Measurements from ENCODE around the gene DEGS1. TPM values are rescaled to one million over a fixed set of nuclear protein-coding genes. Genes with fewer than 3 reads are reported as not detected.

Gene DEGS1
- total RNA-seq, 1 donor from 2014 or later, result 17.2 TPM

- ATAC-seq (peak; percentile 86), DNase-seq (ENCODE audit: low spot score) (peak; percentile 55)
Observed at GRCh38 chr1:224212618-224213061, 29.6 kb downstream of the DEGS1 start.

- ATAC-seq (no peak), DNase-seq (ENCODE audit: low spot score) (no peak)
Observed at GRCh38 chr1:224213438-224214119, 30.5 kb downstream of the DEGS1 start.

DNA sequence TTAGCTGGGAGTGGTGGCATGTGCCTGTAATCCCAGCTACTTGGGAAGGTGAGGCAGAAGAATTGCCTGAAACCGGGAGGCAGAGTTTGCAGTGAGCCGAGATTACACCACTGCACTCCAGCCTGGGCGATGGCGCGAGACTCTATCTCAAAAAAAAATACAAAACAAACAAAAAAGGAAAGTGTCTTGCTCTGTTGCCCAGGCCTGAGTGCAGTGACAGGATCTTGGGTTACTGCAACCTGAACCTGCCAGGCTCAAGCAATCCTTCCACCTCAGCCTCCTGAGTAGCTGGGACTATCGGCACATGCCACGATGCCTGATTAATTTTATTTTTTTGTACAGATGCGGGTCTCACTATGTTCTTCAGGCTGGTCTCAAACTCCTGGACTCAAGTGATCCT, 33.3 kb downstream of the DEGS1 start:
- no peak for DNase-seq (ENCODE audit: low spot score)
- no peak for ATAC-seq

DNA sequence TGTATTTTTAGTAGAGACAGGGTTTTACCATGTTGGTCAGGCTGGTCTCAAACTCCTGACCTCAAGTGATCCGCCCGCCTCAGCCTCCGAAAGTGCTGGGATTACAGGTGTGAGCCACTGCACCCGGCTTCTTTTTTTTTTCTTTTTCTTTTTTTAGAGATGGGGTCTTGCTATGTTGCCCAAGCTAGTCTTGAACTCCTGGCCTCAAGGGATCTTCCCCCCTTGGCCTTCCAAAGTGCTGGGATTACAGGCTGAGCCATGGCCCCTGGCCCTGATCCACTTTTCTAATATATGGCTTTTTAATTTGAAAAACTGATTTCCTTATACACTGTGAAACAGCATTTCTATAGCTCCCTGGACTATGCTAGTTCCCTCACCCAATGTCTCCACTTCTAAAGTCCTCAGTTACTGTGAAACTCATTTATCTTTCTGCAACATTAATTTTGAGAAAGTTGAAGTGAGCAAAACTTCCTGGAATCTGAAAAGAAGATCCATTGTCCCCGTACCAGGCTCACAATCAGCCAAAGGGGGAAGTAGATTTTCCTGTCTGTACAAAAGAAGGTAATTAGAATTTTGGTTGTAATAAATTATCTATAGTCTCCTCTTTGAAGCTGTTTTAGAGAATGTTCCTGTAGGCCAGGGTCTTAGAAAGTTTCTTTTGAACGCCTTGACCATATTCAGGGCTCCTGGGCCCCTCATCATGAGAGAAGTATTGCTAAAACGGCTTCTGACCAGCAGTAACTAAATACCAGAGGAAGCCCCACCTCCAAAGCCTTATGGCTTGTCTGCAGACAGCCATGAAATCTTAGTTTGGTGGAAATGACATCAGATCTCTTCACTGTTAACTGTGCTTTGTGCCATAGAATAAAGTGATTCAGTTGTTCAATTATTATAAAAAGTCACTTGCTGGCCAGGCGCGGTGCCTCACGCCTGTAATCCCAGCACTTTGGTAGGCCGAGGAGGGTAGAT, 34.9 kb downstream of the DEGS1 start:
- ATAC-seq, result no peak
- DNase-seq (ENCODE audit: low spot score), result no peak

GRCh38 chr1:224219011-224219611, 36.1 kb downstream of the DEGS1 start:
- ATAC-seq (no peak), DNase-seq (ENCODE audit: low spot score) (no peak)

GRCh38 chr1:224219612-224220059, 36.6 kb downstream of the DEGS1 start:
- DNase-seq (ENCODE audit: low spot score), result no peak
- no peak for ATAC-seq

DNA sequence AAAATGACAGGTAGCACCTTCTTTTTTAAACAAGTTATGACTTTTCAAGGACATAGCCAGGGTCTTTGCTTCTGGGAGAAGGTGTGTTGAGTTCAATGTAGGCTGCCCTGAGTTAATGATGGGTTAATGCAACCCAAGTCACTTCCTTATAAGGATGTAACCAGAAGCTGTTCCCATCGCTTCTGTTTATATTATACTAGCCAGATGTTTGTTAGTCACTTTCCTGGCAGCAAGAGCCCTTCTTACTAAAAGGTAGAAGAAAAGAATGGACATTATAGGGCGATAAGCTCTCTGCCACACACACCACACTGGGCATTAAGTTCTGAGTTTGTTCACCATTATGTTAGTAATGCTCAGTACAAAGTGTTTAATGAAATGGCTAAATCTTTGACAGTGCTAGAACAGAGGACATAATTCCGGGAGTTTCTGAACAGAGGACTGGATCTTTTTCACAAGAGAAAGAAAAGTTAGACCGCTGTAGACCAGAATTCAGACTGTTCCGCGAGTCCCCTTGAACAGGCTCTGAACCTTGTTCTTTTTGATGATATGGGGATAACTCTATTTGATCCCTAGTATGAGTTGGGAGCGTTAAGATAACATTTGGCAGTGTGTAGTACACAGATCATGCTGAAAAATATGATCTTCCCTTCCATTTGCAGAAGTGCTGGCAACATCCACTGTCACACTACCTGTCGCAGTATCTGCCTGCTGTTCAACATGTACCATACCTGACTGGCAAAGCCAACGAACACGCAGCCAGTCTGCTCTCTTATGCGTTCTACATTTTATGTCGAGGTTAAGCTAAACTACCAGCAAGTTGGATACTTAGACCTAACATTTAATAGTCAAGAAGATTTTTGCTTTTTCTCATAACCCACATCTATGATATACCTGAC, 41.0 kb downstream of the DEGS1 start:
- DNase-seq (ENCODE audit: low spot score) (no peak), ATAC-seq (no peak)

DNA sequence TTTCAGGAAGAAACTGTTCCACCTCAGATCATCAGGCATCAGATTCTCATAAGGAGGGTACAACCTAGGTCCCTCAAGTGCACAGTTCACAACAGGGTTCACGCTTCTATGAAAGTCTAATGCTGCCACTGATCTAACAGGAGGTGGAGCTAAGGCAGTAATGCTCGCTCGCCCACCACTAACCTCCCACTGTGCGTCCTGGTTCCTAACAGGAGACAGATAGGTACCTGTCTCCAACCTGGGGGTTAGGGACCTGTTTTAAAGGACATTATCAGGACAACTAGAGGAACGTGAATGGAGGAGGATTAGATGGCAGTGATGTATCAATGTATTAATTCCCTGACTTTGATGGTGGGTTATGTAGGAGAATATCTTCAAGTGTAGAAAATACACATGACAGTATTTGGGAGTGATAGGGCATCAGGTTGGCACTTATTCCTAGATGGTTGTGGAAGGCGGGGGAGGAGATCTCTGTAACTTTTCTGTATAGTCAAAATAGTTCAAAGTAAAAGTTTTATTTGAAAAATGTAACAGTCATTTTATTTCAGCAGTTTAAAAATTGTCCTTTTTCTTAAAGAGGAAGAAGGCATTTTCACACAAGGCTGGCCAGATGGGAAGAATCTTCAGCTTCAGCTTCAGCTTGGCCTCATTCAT, 43.9 kb downstream of the DEGS1 start:
- DNase-seq (ENCODE audit: low spot score), result no peak
- ATAC-seq, result no peak

DNA sequence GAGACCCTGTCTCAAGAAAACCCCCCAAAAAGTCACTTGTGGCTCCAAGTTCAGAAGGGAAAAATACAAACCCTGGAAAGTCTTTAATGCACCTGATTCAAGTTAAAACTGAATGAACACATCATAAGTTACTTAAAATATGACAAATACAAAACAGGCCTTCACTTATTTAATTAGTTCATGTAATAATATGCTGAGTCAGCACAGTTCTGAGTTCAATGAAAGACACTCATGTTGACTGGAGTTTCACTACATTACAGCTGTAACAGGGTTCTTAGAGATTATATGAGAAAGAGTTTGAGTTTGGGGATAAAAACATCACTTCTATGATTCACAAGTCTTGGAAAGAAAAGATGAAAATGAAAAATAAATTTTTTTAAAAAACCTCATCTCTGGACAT, 51.0 kb downstream of the DEGS1 start:
- no peak for ATAC-seq
- DNase-seq (ENCODE audit: low spot score), result no peak

DNA sequence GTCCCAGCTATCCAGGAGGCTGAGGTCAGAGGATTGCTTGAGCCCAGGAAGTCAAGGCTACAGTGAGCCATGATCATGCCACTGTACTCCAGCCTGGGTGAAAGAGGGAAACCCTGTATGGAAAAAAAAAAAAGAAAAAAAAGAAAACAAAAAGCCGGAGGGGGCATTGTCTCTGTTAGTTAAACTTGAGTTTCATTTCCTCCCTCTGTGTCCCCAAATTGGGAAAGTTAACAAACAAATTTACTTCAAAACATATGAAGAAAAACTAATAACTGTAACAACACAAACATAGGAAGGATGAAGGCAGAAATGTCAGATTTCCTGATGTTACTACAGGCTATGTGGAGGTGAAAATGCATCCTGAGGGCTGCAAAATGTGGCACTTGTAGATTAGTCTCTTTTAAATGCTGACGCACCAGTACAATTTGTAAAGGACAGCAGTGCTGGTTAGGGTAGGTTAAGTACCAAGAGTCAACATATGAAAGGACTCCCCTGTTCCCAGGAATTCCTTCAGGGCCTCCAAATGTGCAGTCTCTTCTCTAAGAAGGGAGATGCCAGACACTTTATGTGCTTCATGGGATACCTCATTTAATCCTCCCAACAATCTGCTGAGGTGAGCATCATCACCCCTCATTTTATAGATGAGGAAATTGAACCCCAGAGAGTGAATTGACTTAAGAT, 52.9 kb downstream of the DEGS1 start:
- DNase-seq (ENCODE audit: low spot score) (no peak), ATAC-seq (no peak)

GRCh38 chr1:224237119-224237881, 54.3 kb downstream of the DEGS1 start:
- no peak for ATAC-seq
- no peak for DNase-seq (ENCODE audit: low spot score)

GRCh38 chr1:224238212-224238611, 55.2 kb downstream of the DEGS1 start:
- no peak for ATAC-seq
- DNase-seq (ENCODE audit: low spot score), result no peak

DNA sequence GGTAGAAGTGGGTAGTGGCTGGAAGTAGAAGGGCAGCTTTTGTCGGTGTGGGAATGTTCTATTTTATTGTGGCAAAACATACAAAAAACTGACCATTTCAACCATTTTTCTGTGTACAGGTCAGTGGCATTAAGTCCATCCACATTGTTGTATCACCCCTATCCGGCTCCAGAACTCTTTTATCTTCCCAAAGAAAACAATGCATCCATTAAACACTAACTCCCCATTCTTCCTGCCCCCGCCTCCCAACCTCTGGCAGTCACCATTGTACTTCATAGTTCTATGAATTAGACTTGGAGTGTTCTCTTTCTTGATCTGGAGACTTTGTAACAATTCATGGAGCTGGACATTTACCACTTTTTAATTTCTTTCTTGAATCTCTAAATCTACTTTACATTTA, 55.7 kb downstream of the DEGS1 start:
- ATAC-seq (peak; percentile 17), DNase-seq (ENCODE audit: low spot score) (no peak)

Other genes with a start within 250 kb of the DEGS1 start
- 13.7 TPM for gene FBXO28, start 69.1 kb upstream of the DEGS1 start, total RNA-seq
- gene NVL, start 146.9 kb downstream of the DEGS1 start, total RNA-seq, result 8.0 TPM
- gene CNIH4, start 173.6 kb downstream of the DEGS1 start, total RNA-seq, result 14.9 TPM

Data from left lobe of liver (tissue), 2 donors.